HG02938 (cell line): Measurements from ENCODE around the gene RBBP6.

Experiments used
- ATAC-seq: cut with Tn5 transposase; IDR thresholded peaks from one replicate; pipeline ENCODE4 v1.9.1; 2021; ENCODE audit warnings: mild to moderate bottlenecking, moderate library complexity; ENCODE audit not compliant: unreplicated experiment

Gene RBBP6

GRCh38 chr16:24524855-24525677, 14.3 kb upstream of the RBBP6 start:
- ATAC-seq, result no peak

- ATAC-seq, result no peak
Measured at GRCh38 chr16:24525970-24526559, 13.3 kb upstream of the RBBP6 start.

GRCh38 chr16:24526701-24527495, 12.5 kb upstream of the RBBP6 start:
- no peak for ATAC-seq

- no peak for ATAC-seq
Measured at GRCh38 chr16:24531166-24531565, 8.2 kb upstream of the RBBP6 start.

- ATAC-seq, result no peak
Measured at GRCh38 chr16:24534620-24535019, 4.7 kb upstream of the RBBP6 start.

- no peak for ATAC-seq
Measured at GRCh38 chr16:24535827-24536226, 3.5 kb upstream of the RBBP6 start.

GRCh38 chr16:24536671-24537070, 2.7 kb upstream of the RBBP6 start:
- no peak for ATAC-seq

GRCh38 chr16:24537474-24538337, 1.7 kb upstream of the RBBP6 start:
- ATAC-seq, result no peak

- no peak for ATAC-seq
Measured at GRCh38 chr16:24538756-24539294, 541 bp upstream of the RBBP6 start.

GRCh38 chr16:24539850-24540601, 660 bp downstream of the RBBP6 start:
- ATAC-seq, result peak; percentile 34

- ATAC-seq, result no peak
Measured at GRCh38 chr16:24540602-24541210, 1.3 kb downstream of the RBBP6 start.

GRCh38 chr16:24541233-24541933, 2.0 kb downstream of the RBBP6 start:
- ATAC-seq, result no peak

- ATAC-seq, result no peak
Measured at GRCh38 chr16:24543949-24544348, 4.6 kb downstream of the RBBP6 start.

GRCh38 chr16:24544640-24545039, 5.3 kb downstream of the RBBP6 start:
- ATAC-seq, result no peak

GRCh38 chr16:24550295-24550694, 10.9 kb downstream of the RBBP6 start:
- no peak for ATAC-seq

- ATAC-seq, result no peak
Measured at GRCh38 chr16:24552705-24553246, 13.4 kb downstream of the RBBP6 start.

- ATAC-seq, result no peak
Measured at GRCh38 chr16:24553983-24554382, 14.6 kb downstream of the RBBP6 start.

- no peak for ATAC-seq
Measured at GRCh38 chr16:24555346-24555872, 16.0 kb downstream of the RBBP6 start.
